ENCODE results near the gene RBM48. TPM values are rescaled to one million over a fixed set of nuclear protein-coding genes. Genes with fewer than 3 reads are reported as not detected.
"Not testable (repeated sequence)": the region's sequence is repeated elsewhere in the genome, so short reads cannot be mapped to it uniquely, and the experiment has no call there.

Gene RBM48
- total RNA-seq, 1 donor from 2014 or later, result 8.1 TPM

DNA sequence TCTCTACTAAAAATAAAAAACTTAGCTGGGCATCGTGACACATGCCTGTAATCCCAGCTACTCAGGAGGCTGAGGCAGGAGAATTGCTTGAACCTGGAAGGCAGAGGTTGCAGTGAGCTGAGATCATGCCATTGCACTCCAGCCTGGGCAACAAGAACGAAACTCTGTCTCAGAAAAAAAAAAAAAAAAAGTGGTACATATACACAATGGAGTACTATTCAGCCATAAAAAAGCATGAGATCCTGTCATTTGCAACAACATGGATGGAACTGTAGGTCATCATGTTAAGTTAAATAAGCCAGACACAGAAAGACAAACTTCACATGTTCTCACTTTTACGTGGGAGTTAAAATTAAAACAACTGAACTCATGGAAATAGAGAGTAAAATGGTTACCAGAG lies 14.9 kb downstream of the RBM48 start:
- not testable (repeated sequence) for DNase-seq (ENCODE audit: extremely low read depth, low read depth, low spot score)

DNA sequence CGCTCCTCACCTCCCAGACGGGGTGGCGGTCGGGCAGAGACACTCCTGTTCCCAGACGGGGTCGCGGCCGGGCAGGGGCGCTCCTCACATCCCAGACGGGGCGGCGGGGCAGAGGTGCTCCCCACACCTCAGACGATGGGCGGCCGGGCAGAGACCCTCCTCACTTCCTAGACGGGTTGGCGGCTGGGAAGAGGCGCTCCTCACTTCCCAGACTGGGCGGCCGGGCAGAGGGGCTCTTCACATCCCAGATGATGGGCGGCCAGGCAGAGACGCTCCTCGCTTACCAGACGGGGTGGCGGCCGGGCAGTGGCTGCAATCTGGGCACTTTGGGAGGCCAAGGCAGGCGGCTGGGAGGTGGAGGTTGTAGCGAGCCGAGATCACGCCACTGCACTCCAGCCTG lies 16.5 kb downstream of the RBM48 start:
- not testable (repeated sequence) for DNase-seq (ENCODE audit: extremely low read depth, low read depth, low spot score)

GRCh38 chr7:92546856-92547497 lies 18.4 kb downstream of the RBM48 start:
- no peak for DNase-seq (ENCODE audit: extremely low read depth, low read depth, low spot score)

DNA sequence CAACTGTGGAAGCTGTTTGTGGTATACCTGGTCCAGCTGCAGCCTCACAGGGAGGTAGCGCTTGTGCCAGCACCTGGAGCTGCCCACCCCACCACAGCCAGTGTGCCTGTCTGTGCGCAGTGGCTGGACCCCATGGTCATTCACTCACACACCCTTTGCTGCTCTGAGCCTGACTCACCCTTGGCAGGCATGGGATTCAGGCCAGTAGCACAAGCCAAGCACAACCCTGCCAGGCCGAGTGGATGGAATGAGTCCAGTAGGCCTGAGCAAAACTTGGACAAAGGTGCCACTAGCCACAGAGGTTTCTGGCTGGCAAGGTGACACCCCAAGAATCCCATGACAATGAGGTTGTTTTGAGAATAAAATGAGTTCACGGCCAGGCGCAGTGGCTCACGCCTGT lies 19.0 kb downstream of the RBM48 start:
- no peak for DNase-seq (ENCODE audit: extremely low read depth, low read depth, low spot score)

- DNase-seq (ENCODE audit: extremely low read depth, low read depth, low spot score), result no peak
These were observed 21.6 kb downstream of the RBM48 start for GRCh38 chr7:92550194-92550593.

DNA sequence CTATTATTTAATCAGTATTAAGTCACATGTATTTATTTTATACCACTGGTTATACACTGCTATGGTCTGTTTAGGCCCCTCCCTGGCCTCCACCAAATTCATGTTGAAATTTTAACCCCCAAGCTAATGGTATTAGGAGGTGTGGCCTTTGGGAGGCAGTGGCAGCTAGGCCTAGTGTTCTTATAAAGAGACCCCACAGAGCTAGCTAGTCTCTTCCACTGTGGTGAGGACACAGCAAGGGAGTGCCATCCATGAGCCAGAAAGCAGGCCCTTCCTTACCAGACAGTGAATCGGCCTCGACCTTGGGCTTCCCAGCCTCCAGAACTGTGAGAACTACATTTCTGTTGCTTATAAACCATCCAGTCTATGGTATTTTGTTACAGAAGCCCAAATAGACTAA lies 28.7 kb downstream of the RBM48 start:
- DNase-seq (ENCODE audit: extremely low read depth, low read depth, low spot score), result no peak

DNA sequence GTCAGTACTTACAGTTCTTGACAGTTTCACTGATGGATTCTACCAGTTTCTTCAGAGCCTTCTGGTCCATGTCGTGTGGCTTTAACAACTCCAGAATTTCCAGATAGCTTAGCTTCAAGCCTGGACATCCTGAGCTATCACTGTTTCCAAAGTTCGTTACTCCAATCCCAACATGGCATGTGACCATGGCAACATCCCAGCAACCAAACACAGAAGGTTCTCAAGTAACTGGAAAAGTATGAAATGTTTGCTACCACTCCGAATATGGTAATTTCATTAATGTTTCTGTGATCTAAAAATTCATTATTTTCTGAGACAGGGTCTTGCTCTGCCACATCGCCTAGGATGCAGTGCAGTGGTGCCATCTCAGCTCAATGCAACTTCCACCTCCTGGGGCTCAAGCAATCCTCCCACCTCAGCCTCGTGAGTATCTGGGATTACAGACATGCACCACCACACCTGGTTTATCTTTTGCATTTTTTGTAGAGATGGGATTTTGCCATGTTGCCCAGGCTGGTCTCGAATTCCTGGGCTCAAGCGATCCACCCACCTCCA lies 29.3 kb downstream of the RBM48 start:
- DNase-seq (ENCODE audit: extremely low read depth, low read depth, low spot score), result no peak

- no peak for DNase-seq (ENCODE audit: extremely low read depth, low read depth, low spot score)
These were observed 32.0 kb downstream of the RBM48 start for GRCh38 chr7:92560602-92561001.

DNA sequence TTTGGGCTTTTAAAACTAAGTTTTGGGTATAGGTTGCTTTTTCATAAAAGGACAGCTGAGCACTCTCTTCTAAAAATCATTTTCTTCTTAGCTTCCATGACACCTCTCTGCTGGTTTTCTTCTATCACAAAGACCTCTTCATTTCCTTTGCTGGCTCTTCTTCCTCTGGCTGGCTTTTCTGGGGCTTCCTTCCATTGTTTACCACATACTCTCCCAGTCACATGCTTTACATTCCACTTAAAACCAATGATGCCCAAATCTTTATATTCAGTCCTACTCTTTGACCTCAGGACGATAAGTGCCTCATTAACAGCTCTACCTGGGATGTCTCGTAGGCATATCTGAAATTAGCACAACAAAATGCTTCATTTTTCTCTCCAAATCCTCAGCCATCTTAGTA lies 34.8 kb downstream of the RBM48 start:
- DNase-seq (ENCODE audit: extremely low read depth, low read depth, low spot score), result no peak

DNA sequence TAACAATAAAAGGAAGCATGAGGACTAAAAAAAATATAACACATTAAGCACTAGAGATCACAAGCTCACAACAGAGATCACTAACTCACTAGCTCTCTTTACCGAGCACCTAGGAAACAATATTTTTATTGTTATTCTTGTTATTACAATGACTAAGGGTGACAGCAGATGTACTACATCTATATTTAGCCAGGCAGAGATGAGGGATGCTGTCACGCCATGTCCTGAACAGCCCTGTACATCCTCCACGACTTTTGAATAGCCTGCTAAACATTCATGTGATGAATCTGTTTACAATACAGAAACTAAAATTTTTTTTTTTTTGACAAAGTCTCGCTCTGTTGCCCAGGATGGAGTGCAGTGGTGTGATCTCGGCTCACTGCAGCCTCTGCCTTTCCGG lies 38.9 kb downstream of the RBM48 start:
- no peak for DNase-seq (ENCODE audit: extremely low read depth, low read depth, low spot score)

DNA sequence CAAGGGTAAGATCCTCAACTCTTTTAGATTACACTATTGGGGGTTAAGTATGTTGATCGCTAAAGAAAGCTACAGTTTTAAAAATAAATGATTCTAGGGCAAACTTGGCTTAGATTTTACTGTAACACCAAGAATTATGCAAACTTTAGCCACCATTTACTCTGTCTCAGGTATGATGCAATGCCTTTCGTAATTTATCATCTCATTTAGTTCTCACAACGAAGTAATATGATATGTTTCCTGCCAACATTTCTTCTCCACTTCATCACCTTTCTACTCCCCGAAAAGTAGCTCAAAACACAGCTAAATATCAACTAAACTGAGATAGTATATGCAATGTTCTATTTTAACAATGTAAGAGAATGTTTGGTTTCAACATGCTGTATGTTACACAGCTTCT lies 40.5 kb downstream of the RBM48 start:
- no peak for DNase-seq (ENCODE audit: extremely low read depth, low read depth, low spot score)

DNA sequence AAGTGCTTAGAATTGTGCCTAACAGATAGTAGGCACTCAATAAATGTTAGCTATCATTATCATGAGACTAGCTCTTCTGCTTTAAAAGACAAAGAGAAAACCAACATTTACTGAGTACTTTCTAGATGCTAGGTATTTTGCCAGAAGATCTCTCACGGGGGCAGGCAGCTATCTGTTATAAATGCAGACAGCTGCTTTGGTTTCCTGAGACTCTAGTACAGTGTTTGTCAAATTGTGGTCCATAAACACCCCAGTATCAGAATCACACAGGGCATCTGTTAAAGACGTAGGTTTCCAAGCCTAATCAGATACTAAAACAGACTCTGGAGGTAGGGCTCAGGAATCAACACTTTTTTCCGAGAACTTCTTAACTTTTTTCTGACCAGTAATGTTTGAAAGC lies 47.7 kb downstream of the RBM48 start:
- no peak for DNase-seq (ENCODE audit: extremely low read depth, low read depth, low spot score)

GRCh38 chr7:92582948-92583347 lies 54.4 kb downstream of the RBM48 start:
- no peak for DNase-seq (ENCODE audit: extremely low read depth, low read depth, low spot score)

DNA sequence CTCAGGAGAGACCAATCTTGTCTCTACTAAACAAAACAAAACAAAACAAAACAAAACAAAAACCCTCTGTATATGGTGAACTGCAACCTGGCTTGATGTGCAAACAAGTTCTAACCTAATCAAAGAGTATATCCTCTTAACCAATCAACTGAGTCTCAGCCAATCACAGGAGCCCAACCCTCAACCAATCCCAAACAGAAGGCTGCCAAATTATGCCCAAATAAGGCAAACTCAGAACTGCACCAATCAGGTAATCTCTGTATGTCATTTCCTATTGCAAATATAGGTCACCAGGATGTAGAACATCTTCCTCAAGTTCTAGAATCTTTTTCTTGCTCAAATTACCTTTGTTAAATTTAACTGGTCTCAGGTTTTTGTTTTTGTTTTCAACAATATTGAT lies 56.4 kb downstream of the RBM48 start:
- no peak for DNase-seq (ENCODE audit: extremely low read depth, low read depth, low spot score)

DNA sequence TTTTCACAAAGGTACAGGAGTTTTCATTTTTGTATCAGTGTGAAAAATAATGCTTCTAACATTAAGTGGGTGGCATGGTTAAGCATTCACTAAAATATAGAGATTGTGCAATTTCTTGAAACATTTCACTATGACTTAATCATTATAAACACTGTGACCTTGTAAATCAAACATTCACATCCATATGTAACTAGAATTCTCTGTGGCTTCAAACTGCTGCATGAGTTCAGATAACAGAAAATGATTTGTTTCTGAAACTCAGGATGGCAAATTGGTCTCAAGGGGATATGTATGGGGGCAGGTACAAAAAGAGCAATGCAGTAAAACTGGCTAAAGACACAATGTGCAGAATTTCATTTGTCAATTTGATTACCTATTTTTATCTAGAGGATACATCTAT lies 57.8 kb downstream of the RBM48 start:
- DNase-seq (ENCODE audit: extremely low read depth, low read depth, low spot score), result no peak

DNA sequence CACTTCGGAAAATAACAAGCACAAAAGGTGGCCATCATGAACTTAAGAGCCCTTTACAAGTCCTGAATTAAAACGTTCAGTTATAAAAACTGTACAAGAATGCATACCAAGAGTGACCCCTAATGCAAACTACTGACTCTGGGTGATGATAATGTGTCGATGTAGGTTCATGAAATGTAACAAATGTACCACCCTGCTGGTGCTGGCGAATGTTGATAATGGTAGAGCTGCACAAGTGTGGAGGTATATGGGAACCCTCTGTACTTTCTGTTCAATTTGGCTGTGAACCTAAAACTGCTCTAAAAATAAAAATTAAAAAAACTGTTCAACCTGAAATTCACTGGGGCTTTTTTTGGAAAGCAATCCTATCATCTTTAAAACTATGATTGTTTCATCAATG lies 58.2 kb downstream of the RBM48 start:
- DNase-seq (ENCODE audit: extremely low read depth, low read depth, low spot score), result no peak

Other genes starting within 250 kb of the RBM48 start
- gene GATAD1, start 81.3 kb upstream of the RBM48 start, total RNA-seq, result 17.8 and 24.8 TPM in 2 replicates
- not detected in 2 replicates for gene ERVW-1, start 50.8 kb upstream of the RBM48 start, total RNA-seq
- gene PEX1, start 275 bp upstream of the RBM48 start, total RNA-seq, result 6.9 and 11.1 TPM in 2 replicates
- 9.4 and 13.8 TPM in 2 replicates for gene FAM133B, start 61.6 kb downstream of the RBM48 start, total RNA-seq

All from glomerular endothelial cell (primary cell).